HG02938 (cell line): ENCODE measurements around the gene IFNA10.
A peak's percentile ranks its signal among the peaks of the same experiment; 100 is the strongest.
"Not testable (repeated sequence)": the region's sequence is repeated elsewhere in the genome, so short reads cannot be mapped to it uniquely, and the experiment has no call there.

Source experiments
- ATAC-seq: cut with Tn5 transposase; IDR thresholded peaks from one replicate; pipeline ENCODE4 v1.9.1; 2021; ENCODE audit warnings: mild to moderate bottlenecking, moderate library complexity; ENCODE audit not compliant: unreplicated experiment

IFNA10 gene

GRCh38 chr9:21194867-21195776, 11.8 kb downstream of the IFNA10 start:
- peak; percentile 96 for ATAC-seq

GRCh38 chr9:21187487-21187886, 19.5 kb downstream of the IFNA10 start, which contains the start of gene IFNA4:
TSS of gene IFNA4 (minus strand) at chr9:21187587. CDS start at chr9:21187531, 56 bp downstream.
- ATAC-seq: not testable (repeated sequence)

GRCh38 chr9:21182810-21183736, 23.9 kb downstream of the IFNA10 start:
- peak; percentile 92 for ATAC-seq

- ATAC-seq: no peak
Observed at GRCh38 chr9:21174671-21175070, 32.3 kb downstream of the IFNA10 start.

- no peak for ATAC-seq
Observed at GRCh38 chr9:21172156-21172555, 34.8 kb downstream of the IFNA10 start.

- ATAC-seq: no peak
Observed at GRCh38 chr9:21171351-21171750, 35.6 kb downstream of the IFNA10 start.

GRCh38 chr9:21166560-21166959, 40.4 kb downstream of the IFNA10 start, which contains the start of gene IFNA21:
TSS of gene IFNA21 (minus strand) at chr9:21166660. CDS start at chr9:21166612, 48 bp downstream.
- ATAC-seq: not testable (repeated sequence)

- ATAC-seq: no peak
Observed at GRCh38 chr9:21165516-21165915, 41.4 kb downstream of the IFNA10 start.

GRCh38 chr9:21160178-21160577, 46.8 kb downstream of the IFNA10 start:
- ATAC-seq: peak; percentile 87
